Measurements from ENCODE around the gene MAPKBP1.

GRCh38 chr15:41868321-41868720 is 94.0 kb downstream of the MAPKBP1 start:
- TF ChIP-seq EP300 (IDR thresholded peaks at IDR 0.05) (no peak), CTCF (IDR thresholded peaks at IDR 0.05) (no peak)
